OCI-LY1 (cell line): ENCODE data around the gene ENTR1.

Experiments used
- H2AFZ ChIP-seq: fragments of 200-600 bp; sonication (generic), shearing (Covaris generic); 2 replicates; pipeline ENCODE4 v1.6.0; 2014; ENCODE audit warnings: antibody characterized with exemption, mild to moderate bottlenecking, low read length
- H3F3A ChIP-seq: fragments of 200-600 bp; sonication (generic), shearing (Covaris generic); 2 replicates; pipeline ENCODE4 v1.6.0; 2014; ENCODE audit warnings: mild to moderate bottlenecking, antibody characterized with exemption, low read length, moderate library complexity; ENCODE audit not compliant: insufficient read depth
- H3K27ac ChIP-seq: fragments of 200-600 bp; sonication (generic); 2 replicates; pipeline ENCODE4 v1.5.1; 2014; ENCODE audit warnings: low read length, mixed run types, mild to moderate bottlenecking, low read depth; ENCODE audit not compliant: poor library complexity, severe bottlenecking
- H3K27me3 ChIP-seq: fragments of 200-600 bp; sonication (generic); 2 replicates; pipeline ENCODE4 v1.6.0; 2014; ENCODE audit warnings: antibody characterized with exemption, mild to moderate bottlenecking, low read length, moderate library complexity; ENCODE audit not compliant: insufficient read depth
- H3K36me3 ChIP-seq: fragments of 200-600 bp; sonication (generic); 2 replicates; pipeline ENCODE4 v1.6.1; 2014; ENCODE audit warnings: mild to moderate bottlenecking, antibody characterized with exemption, low read length, moderate library complexity, mixed read lengths; ENCODE audit not compliant: insufficient read depth
- H3K4me1 ChIP-seq: fragments of 200-600 bp; sonication (generic); 2 replicates; pipeline ENCODE4 v1.5.1; 2014; ENCODE audit warnings: mild to moderate bottlenecking, low read length, moderate library complexity; ENCODE audit not compliant: insufficient read depth, severe bottlenecking
- H3K4me2 ChIP-seq: fragments of 200-600 bp; sonication (generic), shearing (Covaris generic); 2 replicates; pipeline ENCODE4 v1.6.1; 2014; ENCODE audit warnings: low read length
- H3K4me3 ChIP-seq: fragments of 200-600 bp; sonication (generic); 2 replicates; pipeline ENCODE4 v1.5.1; 2014; ENCODE audit warnings: low read length, low read depth, mild to moderate bottlenecking, mixed read lengths; ENCODE audit not compliant: poor library complexity, severe bottlenecking
- H3K79me2 ChIP-seq: fragments of 200-600 bp; shearing (Covaris generic); 2 replicates; pipeline ENCODE4 v1.6.1; 2016; ENCODE audit warnings: mixed run types, low read length, mixed read lengths; ENCODE audit not compliant: insufficient read depth
- H3K9ac ChIP-seq: fragments of 200-600 bp; sonication (generic), shearing (Covaris generic); 2 replicates; pipeline ENCODE4 v1.6.1; 2014; ENCODE audit warnings: mild to moderate bottlenecking, low read length, mixed read lengths
- H3K9me2 ChIP-seq: fragments of 200-600 bp; sonication (generic), shearing (Covaris generic); 2 replicates; pipeline ENCODE4 v1.6.1; 2014; ENCODE audit warnings: low read depth, mild to moderate bottlenecking, low read length, mixed read lengths
- H3K9me3 ChIP-seq: fragments of 200-600 bp; shearing (Covaris generic); 2 replicates; pipeline ENCODE4 v1.6.1; 2014; ENCODE audit warnings: low read length, mixed read lengths
- H4K20me1 ChIP-seq: fragments of 200-600 bp; sonication (generic), shearing (Covaris generic); 2 replicates; pipeline ENCODE4 v1.6.0; 2016; ENCODE audit warnings: mild to moderate bottlenecking, low read length; ENCODE audit not compliant: insufficient read depth
- EZH2 ChIP-seq: fragments of 200-600 bp; sonication (generic), shearing (Covaris generic); IDR thresholded peaks from 2 replicates; pipeline ENCODE4 v1.8.0; 2017; ENCODE audit warnings: borderline replicate concordance, mixed run types, mild to moderate bottlenecking, antibody characterized with exemption, low read length, moderate library complexity, mixed read lengths
- TF ChIP-seq, protein P1 (sequence below): fragments of 200-600 bp; sonication (generic), shearing (Covaris generic); IDR thresholded peaks from 2 replicates; pipeline ENCODE4 v1.5.1; 2017; ENCODE audit warnings: mild to moderate bottlenecking, antibody characterized with exemption, low read length, moderate library complexity, mixed read lengths

The ENTR1 gene

DNA sequence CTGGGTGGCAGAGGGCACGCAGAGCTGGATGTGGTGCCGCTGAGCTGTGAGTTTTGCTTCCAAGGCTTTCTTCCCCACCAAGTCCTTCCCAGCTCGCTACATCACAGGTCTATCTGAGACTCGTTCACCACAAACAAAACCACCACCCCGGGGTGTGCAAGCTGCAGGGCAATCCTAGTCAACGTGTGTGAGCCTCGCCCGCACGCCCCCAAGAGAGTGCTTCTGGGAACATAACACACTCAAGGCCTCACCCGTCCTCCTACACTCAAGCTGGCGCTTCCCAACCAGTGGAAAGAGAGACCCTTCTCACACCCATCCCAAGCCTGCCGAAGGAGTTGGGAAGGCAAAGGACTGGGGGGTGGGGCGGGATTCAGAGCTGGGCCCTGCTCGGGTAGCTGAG is 21.0 kb downstream of the ENTR1 start:
- Histone ChIP-seq H2AFZ (no peak overlapping the region), H3K79me2 (no peaks in the 10 kb centered on the region), H3K9me3 (no peaks in the 10 kb centered on the region), H4K20me1 (no peaks in the 10 kb centered on the region), H3K4me2 (no peak overlapping the region), H3K27me3 (no peaks in the 10 kb centered on the region), H3F3A (no peaks in the 10 kb centered on the region), H3K4me1 (no peaks in the 10 kb centered on the region), H3K4me3 (no peak overlapping the region), H3K9me2 (no peaks in the 10 kb centered on the region), H3K27ac (no peak overlapping the region), H3K36me3 (peaks cover 87% of the 10 kb centered on the region), H3K9ac (no peak overlapping the region)
- TF ChIP-seq, protein P1, sequence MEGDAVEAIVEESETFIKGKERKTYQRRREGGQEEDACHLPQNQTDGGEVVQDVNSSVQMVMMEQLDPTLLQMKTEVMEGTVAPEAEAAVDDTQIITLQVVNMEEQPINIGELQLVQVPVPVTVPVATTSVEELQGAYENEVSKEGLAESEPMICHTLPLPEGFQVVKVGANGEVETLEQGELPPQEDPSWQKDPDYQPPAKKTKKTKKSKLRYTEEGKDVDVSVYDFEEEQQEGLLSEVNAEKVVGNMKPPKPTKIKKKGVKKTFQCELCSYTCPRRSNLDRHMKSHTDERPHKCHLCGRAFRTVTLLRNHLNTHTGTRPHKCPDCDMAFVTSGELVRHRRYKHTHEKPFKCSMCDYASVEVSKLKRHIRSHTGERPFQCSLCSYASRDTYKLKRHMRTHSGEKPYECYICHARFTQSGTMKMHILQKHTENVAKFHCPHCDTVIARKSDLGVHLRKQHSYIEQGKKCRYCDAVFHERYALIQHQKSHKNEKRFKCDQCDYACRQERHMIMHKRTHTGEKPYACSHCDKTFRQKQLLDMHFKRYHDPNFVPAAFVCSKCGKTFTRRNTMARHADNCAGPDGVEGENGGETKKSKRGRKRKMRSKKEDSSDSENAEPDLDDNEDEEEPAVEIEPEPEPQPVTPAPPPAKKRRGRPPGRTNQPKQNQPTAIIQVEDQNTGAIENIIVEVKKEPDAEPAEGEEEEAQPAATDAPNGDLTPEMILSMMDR = no peak
- TF ChIP-seq EZH2 = no peak

DNA sequence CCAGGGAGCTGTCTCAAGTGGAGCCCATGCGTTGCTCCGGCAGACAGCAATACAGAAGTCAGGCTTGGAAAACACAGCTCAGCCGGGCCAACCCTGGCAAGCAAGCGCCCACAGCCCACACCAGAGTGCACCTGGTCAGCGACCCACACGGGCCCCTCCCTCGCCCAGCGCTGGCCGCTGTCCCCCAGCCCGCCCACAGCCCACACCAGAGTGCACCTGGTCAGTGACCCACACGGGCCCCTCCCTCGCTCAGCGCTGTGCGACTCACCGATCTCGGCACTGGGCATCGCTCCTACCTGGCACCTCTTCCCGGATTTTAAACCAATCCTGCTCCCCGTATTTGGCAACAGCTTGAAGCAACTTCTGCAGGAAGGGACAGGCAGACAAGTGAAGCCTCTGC is 23.2 kb downstream of the ENTR1 start:
- peaks cover 86% of the 10 kb centered on the region for H3K36me3 ChIP-seq
- H3K27ac ChIP-seq = no peak overlapping the region
- H3F3A ChIP-seq = no peaks in the 10 kb centered on the region
- H3K9me3 ChIP-seq = no peaks in the 10 kb centered on the region
- no peaks in the 10 kb centered on the region for H3K27me3 ChIP-seq
- H2AFZ ChIP-seq = no peak overlapping the region
- H3K9ac ChIP-seq = no peak overlapping the region
- no peak for TF ChIP-seq EZH2
- TF ChIP-seq, protein P1 = no peak
- H3K4me2 ChIP-seq = no peak overlapping the region
- H3K79me2 ChIP-seq = no peaks in the 10 kb centered on the region
- no peaks in the 10 kb centered on the region for H3K9me2 ChIP-seq
- no peak overlapping the region for H3K4me3 ChIP-seq
- H4K20me1 ChIP-seq = no peaks in the 10 kb centered on the region
- H3K4me1 ChIP-seq = no peaks in the 10 kb centered on the region

DNA sequence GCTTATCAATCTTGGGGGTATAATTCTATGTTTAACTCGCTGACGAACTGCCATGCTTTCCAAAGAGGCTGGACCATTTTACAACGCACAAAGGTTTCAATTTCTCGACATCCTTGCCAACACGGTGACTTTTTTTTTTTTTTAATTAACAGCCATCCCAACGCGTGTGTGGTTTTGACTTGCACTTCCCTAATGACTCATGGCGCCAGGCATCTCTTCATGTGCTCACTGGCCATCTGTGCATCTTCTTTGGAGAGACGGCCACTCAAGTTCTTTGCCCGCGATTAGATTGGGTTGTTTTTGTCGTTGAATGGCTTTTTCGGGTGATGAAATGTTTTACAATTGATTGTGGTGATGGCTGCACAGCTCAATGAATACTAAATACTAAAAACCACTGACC is 24.4 kb downstream of the ENTR1 start:
- TF ChIP-seq EZH2 = no peak
- TF ChIP-seq, protein P1 = no peak
- Histone ChIP-seq H3K79me2 (no peaks in the 10 kb centered on the region), H3K4me2 (no peak overlapping the region), H2AFZ (no peak overlapping the region), H3K27ac (no peak overlapping the region), H3F3A (no peaks in the 10 kb centered on the region), H4K20me1 (no peaks in the 10 kb centered on the region), H3K9ac (no peak overlapping the region), H3K9me2 (no peaks in the 10 kb centered on the region), H3K27me3 (no peaks in the 10 kb centered on the region), H3K9me3 (no peaks in the 10 kb centered on the region), H3K4me3 (no peak overlapping the region), H3K4me1 (no peaks in the 10 kb centered on the region), H3K36me3 (peaks cover 86% of the 10 kb centered on the region)
